Adipocyte (in vitro differentiated cells): ENCODE results near the gene DUSP9.

Experiments used
- DNase-seq: peaks from one replicate; pipeline ENCODE4 v3.0.0-alpha.2; 2015; ENCODE audit warnings: low read depth
- H3K27me3 ChIP-seq: replicated peaks from 2 replicates; pipeline ENCODE4 v1.7.0; 2013; ENCODE audit warnings: mild to moderate bottlenecking, low read length, moderate library complexity; ENCODE audit not compliant: control insufficient read depth, insufficient read depth
- H3K36me3 ChIP-seq: 2 replicates; pipeline ENCODE4 v1.7.0; 2013; ENCODE audit warnings: low read length, mild to moderate bottlenecking, moderate library complexity; ENCODE audit not compliant: control insufficient read depth, insufficient read depth, severe bottlenecking
- H3K4me1 ChIP-seq: 2 replicates; pipeline ENCODE4 v1.7.0; 2013; ENCODE audit warnings: mild to moderate bottlenecking, low read length, moderate library complexity; ENCODE audit not compliant: control insufficient read depth, insufficient read depth
- H3K4me3 ChIP-seq: 2 replicates; pipeline ENCODE4 v1.7.0; 2013; ENCODE audit warnings: mild to moderate bottlenecking, low read length, moderate library complexity
- H3K9ac ChIP-seq: 2 replicates; pipeline ENCODE4 v1.7.0; 2013; ENCODE audit warnings: mild to moderate bottlenecking, low read length, moderate library complexity
- H3K9me3 ChIP-seq: 2 replicates; pipeline ENCODE4 v1.7.0; 2013; ENCODE audit warnings: mild to moderate bottlenecking, low read length, moderate library complexity; ENCODE audit not compliant: control insufficient read depth

DUSP9 gene

GRCh38 chrX:153645921-153646488 lies 998 bp upstream of the DUSP9 start:
- Histone ChIP-seq H3K27me3 (peaks cover 51% of the 10 kb centered on the region), H3K9ac (no peak overlapping the region), H3K9me3 (no peaks in the 10 kb centered on the region), H3K36me3 (no peaks in the 10 kb centered on the region), H3K4me3 (no peak overlapping the region), H3K4me1 (peaks cover 3% of the 10 kb centered on the region)
- DNase-seq, result no peak

- Histone ChIP-seq H3K4me1 (peaks cover 3% of the 10 kb centered on the region), H3K27me3 (peaks cover 47% of the 10 kb centered on the region), H3K9ac (no peak overlapping the region), H3K4me3 (no peak overlapping the region), H3K36me3 (no peaks in the 10 kb centered on the region), H3K9me3 (no peaks in the 10 kb centered on the region)
- DNase-seq, result no peak
Observed at GRCh38 chrX:153647461-153648357, 706 bp downstream of the DUSP9 start.

- DNase-seq, result no peak
- Histone ChIP-seq H3K9me3 (peaks cover 2% of the 10 kb centered on the region), H3K4me1 (peaks cover 2% of the 10 kb centered on the region), H3K27me3 (peaks cover 41% of the 10 kb centered on the region), H3K9ac (no peak overlapping the region), H3K4me3 (no peak overlapping the region), H3K36me3 (no peaks in the 10 kb centered on the region)
Observed at GRCh38 chrX:153648358-153649177, 1.6 kb downstream of the DUSP9 start.

DNA sequence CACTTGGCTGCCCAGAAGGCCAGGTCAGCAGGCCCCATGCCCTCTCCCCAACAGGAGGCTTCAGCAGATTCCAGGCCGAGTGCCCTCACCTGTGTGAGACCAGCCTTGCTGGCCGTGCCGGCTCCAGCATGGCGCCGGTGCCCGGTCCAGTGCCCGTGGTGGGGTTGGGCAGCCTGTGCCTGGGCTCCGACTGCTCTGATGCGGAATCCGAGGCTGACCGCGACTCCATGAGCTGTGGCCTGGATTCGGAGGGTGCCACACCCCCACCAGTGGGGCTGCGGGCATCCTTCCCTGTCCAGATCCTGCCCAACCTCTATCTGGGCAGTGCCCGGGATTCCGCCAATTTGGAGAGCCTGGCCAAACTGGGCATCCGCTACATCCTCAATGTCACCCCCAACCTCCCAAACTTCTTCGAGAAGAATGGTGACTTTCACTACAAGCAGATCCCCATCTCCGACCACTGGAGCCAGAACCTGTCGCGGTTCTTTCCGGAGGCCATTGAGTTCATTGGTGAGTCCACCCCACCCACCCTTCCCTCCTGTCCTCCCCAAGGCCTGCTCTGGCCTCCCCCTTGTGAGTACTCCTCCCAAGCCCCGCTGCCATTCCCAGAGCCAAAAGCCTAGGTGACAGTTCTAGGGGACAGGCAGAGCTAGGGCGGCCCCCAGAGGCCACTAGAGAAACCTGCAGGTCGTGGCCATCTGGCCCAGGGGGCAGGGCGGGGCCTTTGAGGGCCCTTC lies 2.3 kb downstream of the DUSP9 start:
- DNase-seq, result no peak
- H3K27me3 ChIP-seq, result peaks cover 43% of the 10 kb centered on the region

DNA sequence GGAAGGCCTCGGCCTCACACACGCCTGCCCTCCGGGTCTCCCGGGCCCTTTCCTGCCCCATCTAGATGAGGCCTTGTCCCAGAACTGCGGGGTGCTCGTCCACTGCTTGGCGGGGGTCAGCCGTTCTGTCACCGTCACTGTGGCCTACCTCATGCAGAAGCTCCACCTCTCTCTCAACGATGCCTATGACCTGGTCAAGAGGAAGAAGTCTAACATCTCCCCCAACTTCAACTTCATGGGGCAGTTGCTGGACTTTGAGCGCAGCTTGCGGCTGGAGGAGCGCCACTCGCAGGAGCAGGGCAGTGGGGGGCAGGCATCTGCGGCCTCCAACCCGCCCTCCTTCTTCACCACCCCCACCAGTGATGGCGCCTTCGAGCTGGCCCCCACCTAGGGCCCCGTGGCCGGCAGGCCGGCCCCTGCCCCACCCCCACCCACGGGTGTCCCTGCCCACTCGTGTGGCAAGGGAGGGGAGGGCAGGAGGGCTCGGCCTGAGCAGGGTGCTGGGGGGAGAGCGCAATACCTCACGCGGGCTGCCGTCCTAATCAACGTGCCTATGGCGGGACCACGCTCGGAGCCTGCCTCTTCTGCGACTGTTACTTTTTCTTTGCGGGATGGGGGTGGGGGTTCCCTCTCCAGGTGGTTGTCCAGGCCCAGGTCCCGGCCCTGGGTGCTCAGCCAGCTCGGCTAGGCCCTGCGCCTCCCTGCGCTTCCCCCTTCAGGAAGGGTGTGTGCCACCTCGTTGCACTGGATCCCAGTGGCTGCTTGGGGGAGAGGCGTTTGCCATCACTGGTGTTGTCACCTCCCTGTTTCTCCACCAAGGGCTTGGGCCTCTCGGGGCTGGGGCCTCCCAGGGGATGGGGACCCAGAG lies 3.1 kb downstream of the DUSP9 start:
- DNase-seq, result no peak
- Histone ChIP-seq H3K4me1 (no peaks in the 10 kb centered on the region), H3K9me3 (peaks cover 17% of the 10 kb centered on the region), H3K36me3 (no peaks in the 10 kb centered on the region), H3K27me3 (peaks cover 40% of the 10 kb centered on the region), H3K4me3 (no peak overlapping the region), H3K9ac (no peak overlapping the region)

More for the DNA sequence above, 2.3 kb downstream of the DUSP9 start:
- no peaks in the 10 kb centered on the region for H3K36me3 ChIP-seq
- H3K4me3 ChIP-seq, result no peak overlapping the region
- H3K4me1 ChIP-seq, result no peaks in the 10 kb centered on the region
- no peak overlapping the region for H3K9ac ChIP-seq
- H3K9me3 ChIP-seq, result peaks cover 10% of the 10 kb centered on the region

GRCh38 chrX:153650959-153651358 lies 4.0 kb downstream of the DUSP9 start:
- Histone ChIP-seq H3K27me3 (peaks cover 32% of the 10 kb centered on the region), H3K4me3 (no peak overlapping the region), H3K9ac (no peak overlapping the region), H3K36me3 (no peaks in the 10 kb centered on the region), H3K4me1 (no peaks in the 10 kb centered on the region), H3K9me3 (peaks cover 17% of the 10 kb centered on the region)
- DNase-seq, result no peak

DNA sequence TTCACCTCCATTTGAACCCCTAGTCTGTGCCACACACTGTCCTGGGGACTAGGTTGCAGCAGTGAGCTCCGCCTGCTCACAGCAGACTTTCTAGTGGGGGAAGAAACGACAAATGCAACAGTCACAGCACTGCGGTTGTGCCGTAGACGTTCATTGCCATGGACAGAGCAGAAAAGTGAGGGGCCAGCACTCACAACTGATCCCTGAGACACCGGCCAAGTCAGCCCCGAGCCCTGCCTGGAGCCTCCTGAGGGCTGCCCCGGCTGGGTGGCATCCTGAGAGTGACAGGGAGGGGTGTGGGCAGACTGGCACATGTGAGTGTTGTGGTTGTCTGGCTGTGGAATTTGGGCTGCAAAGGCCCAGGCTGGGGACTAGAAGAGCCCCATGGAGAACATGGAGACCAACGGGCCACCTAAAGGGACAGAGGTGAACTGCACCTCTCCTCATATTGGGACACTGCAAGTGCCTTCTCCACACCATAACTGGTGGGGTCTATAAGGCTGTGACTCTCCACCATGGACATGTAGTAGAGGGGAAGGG lies 4.6 kb downstream of the DUSP9 start:
- H3K9ac ChIP-seq, result no peak overlapping the region
- peaks cover 17% of the 10 kb centered on the region for H3K9me3 ChIP-seq
- DNase-seq, result no peak
- no peaks in the 10 kb centered on the region for H3K36me3 ChIP-seq
- no peak overlapping the region for H3K4me3 ChIP-seq
- H3K4me1 ChIP-seq, result no peaks in the 10 kb centered on the region
- H3K27me3 ChIP-seq, result peaks cover 25% of the 10 kb centered on the region

DNA sequence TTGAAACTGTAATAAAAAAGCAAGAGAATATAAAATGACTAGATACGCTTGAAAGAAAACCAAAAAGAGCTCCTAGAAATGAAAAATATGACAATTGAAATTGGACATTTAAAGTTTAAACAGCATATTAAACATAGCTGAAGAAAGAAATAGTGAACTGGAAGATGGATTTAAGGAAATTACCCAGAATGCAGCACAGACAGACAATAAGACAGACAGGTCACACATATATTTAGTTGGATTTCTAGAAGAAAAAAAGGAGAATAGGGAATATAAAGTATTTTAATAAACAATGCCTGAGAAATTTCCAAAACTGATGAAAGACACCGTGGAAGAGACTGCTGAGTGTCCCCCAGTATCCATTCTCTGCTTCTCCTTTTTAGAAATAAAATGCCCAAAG lies 6.6 kb downstream of the DUSP9 start:
- Histone ChIP-seq H3K4me1 (no peaks in the 10 kb centered on the region), H3K4me3 (no peak overlapping the region), H3K36me3 (no peaks in the 10 kb centered on the region), H3K27me3 (peaks cover 19% of the 10 kb centered on the region), H3K9me3 (peaks cover 17% of the 10 kb centered on the region), H3K9ac (no peak overlapping the region)
- no peak for DNase-seq

GRCh38 chrX:153657161-153657560 lies 10.2 kb downstream of the DUSP9 start:
- Histone ChIP-seq H3K27me3 (peaks cover 31% of the 10 kb centered on the region), H3K4me3 (no peak overlapping the region), H3K4me1 (no peaks in the 10 kb centered on the region), H3K36me3 (no peaks in the 10 kb centered on the region), H3K9me3 (peaks cover 35% of the 10 kb centered on the region), H3K9ac (no peak overlapping the region)
- DNase-seq, result no peak

DNA sequence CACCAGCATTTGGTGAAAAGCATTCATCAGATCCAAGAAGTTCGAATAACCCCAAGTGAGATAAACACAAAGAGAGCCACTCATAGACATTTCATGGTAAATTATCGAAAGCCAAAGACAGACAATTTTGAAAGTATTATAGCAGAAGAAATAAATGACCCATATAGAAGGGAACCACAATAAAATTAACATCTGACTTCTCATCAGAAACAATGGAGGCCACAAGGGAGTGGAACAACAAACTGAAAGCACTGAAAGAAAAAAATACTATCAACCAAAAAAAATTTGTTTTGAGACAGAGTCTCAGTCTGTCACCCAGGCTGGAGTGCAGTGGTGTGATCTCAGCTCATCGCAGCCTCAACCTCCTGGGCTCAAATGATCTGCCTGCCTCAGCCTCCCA lies 12.3 kb downstream of the DUSP9 start:
- H3K9ac ChIP-seq, result no peak overlapping the region
- no peaks in the 10 kb centered on the region for H3K36me3 ChIP-seq
- H3K4me3 ChIP-seq, result no peak overlapping the region
- H3K27me3 ChIP-seq, result peaks cover 34% of the 10 kb centered on the region
- no peak for DNase-seq
- peaks cover 26% of the 10 kb centered on the region for H3K9me3 ChIP-seq
- no peaks in the 10 kb centered on the region for H3K4me1 ChIP-seq
